ENCODE measurements around the gene NPPB. TPM values are rescaled to one million over a fixed set of nuclear protein-coding genes. Genes with fewer than 3 reads are reported as not detected.

The NPPB gene
- total and polyA plus RNA-seq, 9 of the 15 experiments (the other 6 are each of a cell fraction or from before 2014, with no cell fraction given), result not detected

GRCh38 chr1:11845641-11846335 is 13.0 kb downstream of the NPPB start (continued):
- no peak for TF ChIP-seq ZNF639 (CRISPR knock-in tag; conservative IDR thresholded peaks at IDR 0.05 in 1 of 2, IDR thresholded peaks at IDR 0.05 in 1 of 2)
- peak; percentile 96 for TF ChIP-seq MIER1 (IDR thresholded peaks at IDR 0.05; ENCODE audit: low read depth)
- TF ChIP-seq YBX1 (IDR thresholded peaks at IDR 0.05), result no peak
- 0 out of 2 replicates have a peak, but pooled peaks have one; percentile 44 for TF ChIP-seq NKRF (IDR thresholded peaks at IDR 0.05; ENCODE audit: borderline replicate concordance)
- peak; percentile 72; the same call in 1 of the 2 replicates for TF ChIP-seq FOXP1 (CRISPR knock-in tag; IDR thresholded peaks at IDR 0.05)
- TF ChIP-seq RCOR1 (IDR thresholded peaks at IDR 0.05; ENCODE audit: borderline replicate concordance in 1 of 2, low read depth in 2 of 2, low read length in 2 of 2), result peak in 1 of 2 experiments; percentile 3; a peak in 1 of 4 replicates
- no peak for TF ChIP-seq PYGO2 (tag; IDR thresholded peaks at IDR 0.05)

Measured in K562 (cell line).